Osteocyte (in vitro differentiated cells): Measurements from ENCODE around the gene RFX4. TPM values are rescaled to one million over a fixed set of nuclear protein-coding genes. Genes with fewer than 3 reads are reported as not detected.
A peak's percentile ranks its signal among the peaks of the same experiment; 100 is the strongest.

Experiments used
- DNase-seq: peaks from one replicate; pipeline ENCODE4 v3.0.0; 2021; ENCODE audit warnings: mixed read lengths; ENCODE audit not compliant: unreplicated experiment; ENCODE audit errors: extremely low spot score
- H3K27ac Mint-ChIP-seq: one replicate; pipeline ENCODE4 v1.8.0; 2021; ENCODE audit warnings: mild to moderate bottlenecking, mixed read lengths; ENCODE audit not compliant: unreplicated experiment
- H3K27me3 Mint-ChIP-seq: one replicate; pipeline ENCODE4 v1.8.0; 2021; ENCODE audit warnings: mixed read lengths; ENCODE audit not compliant: unreplicated experiment
- H3K36me3 Mint-ChIP-seq: one replicate; pipeline ENCODE4 v1.8.0; 2021; ENCODE audit warnings: mixed read lengths; ENCODE audit not compliant: unreplicated experiment
- H3K4me1 Mint-ChIP-seq: one replicate; pipeline ENCODE4 v1.8.0; 2021; ENCODE audit warnings: mixed read lengths; ENCODE audit not compliant: unreplicated experiment
- H3K4me3 Mint-ChIP-seq: one replicate; pipeline ENCODE4 v1.8.0; 2021; ENCODE audit warnings: mild to moderate bottlenecking, moderate library complexity, mixed read lengths; ENCODE audit not compliant: unreplicated experiment
- H3K9me3 Mint-ChIP-seq: one replicate; pipeline ENCODE4 v1.8.0; 2021; ENCODE audit warnings: mixed read lengths; ENCODE audit not compliant: unreplicated experiment
- total RNA-seq: library from RNA; stranded (reverse); gene quantifications from 2 replicates; pipeline ENCODE4 v1.2.1, GENCODE V29; 2021
- TF ChIP-seq, protein P1 (sequence below): fragments of 200-600 bp; sonication (generic); IDR thresholded peaks from 2 replicates; pipeline ENCODE4 v1.5.0; 2021; ENCODE audit warnings: antibody characterized with exemption, mild to moderate bottlenecking, moderate library complexity

RFX4 gene
- total RNA-seq, 1 donor from 2014 or later, result not detected

- TF ChIP-seq, protein P1, sequence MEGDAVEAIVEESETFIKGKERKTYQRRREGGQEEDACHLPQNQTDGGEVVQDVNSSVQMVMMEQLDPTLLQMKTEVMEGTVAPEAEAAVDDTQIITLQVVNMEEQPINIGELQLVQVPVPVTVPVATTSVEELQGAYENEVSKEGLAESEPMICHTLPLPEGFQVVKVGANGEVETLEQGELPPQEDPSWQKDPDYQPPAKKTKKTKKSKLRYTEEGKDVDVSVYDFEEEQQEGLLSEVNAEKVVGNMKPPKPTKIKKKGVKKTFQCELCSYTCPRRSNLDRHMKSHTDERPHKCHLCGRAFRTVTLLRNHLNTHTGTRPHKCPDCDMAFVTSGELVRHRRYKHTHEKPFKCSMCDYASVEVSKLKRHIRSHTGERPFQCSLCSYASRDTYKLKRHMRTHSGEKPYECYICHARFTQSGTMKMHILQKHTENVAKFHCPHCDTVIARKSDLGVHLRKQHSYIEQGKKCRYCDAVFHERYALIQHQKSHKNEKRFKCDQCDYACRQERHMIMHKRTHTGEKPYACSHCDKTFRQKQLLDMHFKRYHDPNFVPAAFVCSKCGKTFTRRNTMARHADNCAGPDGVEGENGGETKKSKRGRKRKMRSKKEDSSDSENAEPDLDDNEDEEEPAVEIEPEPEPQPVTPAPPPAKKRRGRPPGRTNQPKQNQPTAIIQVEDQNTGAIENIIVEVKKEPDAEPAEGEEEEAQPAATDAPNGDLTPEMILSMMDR, result no peak
- Mint-ChIP-seq H3K9me3 (no peaks in the 10 kb centered on the region), H3K27ac (no peak overlapping the region), H3K4me1 (peaks cover 2% of the 10 kb centered on the region), H3K36me3 (no peaks in the 10 kb centered on the region), H3K4me3 (no peak overlapping the region), H3K27me3 (peaks cover 50% of the 10 kb centered on the region)
- peak; percentile 7 for DNase-seq
Observed at GRCh38 chr12:106670131-106670530, 87.3 kb downstream of the RFX4 start.

DNA sequence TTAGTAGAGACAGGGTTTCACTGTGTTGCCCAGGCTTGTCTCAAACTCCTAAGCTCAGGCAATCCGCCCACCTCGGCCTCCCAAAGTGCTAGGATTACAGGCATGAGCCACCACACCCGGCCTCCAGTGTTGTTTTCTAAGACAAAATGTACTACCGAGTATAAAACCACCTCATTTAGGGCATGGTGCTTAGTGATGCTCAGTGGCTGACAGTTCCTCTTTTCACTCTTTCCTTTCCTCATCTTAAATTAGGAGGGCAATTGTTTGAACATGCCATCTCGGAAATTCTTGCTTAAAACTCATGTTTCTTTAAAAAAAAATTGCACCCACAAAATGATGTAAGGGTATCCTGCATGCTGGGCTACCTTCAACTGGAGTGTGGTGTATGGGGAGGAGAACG, 89.0 kb downstream of the RFX4 start:
- Mint-ChIP-seq H3K4me3 (no peak overlapping the region), H3K4me1 (peaks cover 2% of the 10 kb centered on the region), H3K36me3 (no peaks in the 10 kb centered on the region), H3K27ac (no peak overlapping the region), H3K9me3 (no peaks in the 10 kb centered on the region), H3K27me3 (peaks cover 46% of the 10 kb centered on the region)
- TF ChIP-seq, protein P1, result no peak
- peak; percentile 42 for DNase-seq

DNA sequence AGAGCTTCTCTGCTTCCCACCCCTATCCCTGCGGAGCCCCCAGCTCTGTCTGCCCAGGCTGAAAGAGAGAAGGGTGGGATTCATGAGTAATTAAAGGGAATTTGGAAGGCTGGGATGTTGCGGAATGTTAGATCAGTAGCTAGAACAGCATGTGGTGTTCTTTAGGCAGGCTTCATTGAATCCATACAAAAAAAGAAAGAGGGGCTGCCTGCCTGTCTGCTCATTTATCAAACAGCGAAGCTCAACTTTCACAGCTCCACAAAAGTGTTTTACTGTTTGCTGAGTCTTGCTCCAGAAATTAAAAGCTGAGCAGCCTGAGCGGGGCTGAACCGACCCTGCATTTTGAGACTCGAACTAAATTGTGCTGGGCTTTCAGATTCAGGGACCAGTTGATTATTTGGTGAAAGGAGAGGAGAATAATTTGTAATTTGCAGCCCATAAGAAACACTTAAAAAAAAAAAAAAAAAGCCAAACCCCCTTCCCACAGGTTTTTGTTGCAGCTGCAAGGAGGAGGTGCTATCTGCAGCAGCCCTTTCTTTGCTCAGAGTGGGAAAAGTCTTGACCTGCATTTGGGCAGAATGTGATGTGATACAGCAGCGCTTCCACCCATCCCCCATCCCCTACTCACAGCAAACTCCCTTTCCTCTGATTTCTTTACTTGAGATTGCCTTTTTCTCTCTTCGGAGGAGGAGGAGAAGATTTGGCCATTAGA, 89.7 kb downstream of the RFX4 start:
- peaks cover 2% of the 10 kb centered on the region for H3K4me1 Mint-ChIP-seq
- DNase-seq, result peak; percentile 11

DNA sequence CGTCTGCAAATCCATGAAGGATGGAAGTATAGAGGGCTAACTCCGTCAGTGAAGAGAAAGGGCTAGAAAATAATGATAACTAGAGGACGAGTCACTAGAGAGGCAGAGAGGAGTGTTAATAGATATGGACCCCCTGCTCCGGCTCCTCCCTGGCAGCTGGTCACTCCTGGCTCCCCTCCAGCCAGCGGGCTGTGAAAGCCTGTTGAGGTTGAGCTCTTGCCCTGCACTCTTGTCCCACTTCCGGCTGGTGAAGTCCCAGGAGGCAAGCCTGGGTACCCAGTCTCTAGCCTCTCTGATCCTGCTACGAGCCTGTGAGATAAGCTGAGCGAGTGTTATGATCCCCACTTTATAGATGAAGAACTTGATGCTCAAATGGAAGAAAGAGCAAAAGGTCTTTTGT, 90.3 kb downstream of the RFX4 start:
- peaks cover 2% of the 10 kb centered on the region for H3K4me1 Mint-ChIP-seq
- DNase-seq, result peak; percentile 62
- H3K4me3 Mint-ChIP-seq, result no peak overlapping the region
- H3K36me3 Mint-ChIP-seq, result no peaks in the 10 kb centered on the region
- H3K27ac Mint-ChIP-seq, result no peak overlapping the region
- peaks cover 53% of the 10 kb centered on the region for H3K27me3 Mint-ChIP-seq
- H3K9me3 Mint-ChIP-seq, result no peaks in the 10 kb centered on the region
- TF ChIP-seq, protein P1, result no peak

More for the DNA sequence above, 89.7 kb downstream of the RFX4 start:
- Mint-ChIP-seq H3K36me3 (no peaks in the 10 kb centered on the region), H3K9me3 (no peaks in the 10 kb centered on the region), H3K27me3 (peaks cover 53% of the 10 kb centered on the region), H3K4me3 (no peak overlapping the region), H3K27ac (no peak overlapping the region)
- TF ChIP-seq, protein P1, result no peak

GRCh38 chr12:106675651-106676435, 93.0 kb downstream of the RFX4 start:
- H3K36me3 Mint-ChIP-seq, result no peaks in the 10 kb centered on the region

More at GRCh38 chr12:106675651-106676435, 93.0 kb downstream of the RFX4 start:
- Mint-ChIP-seq H3K4me1 (peaks cover 2% of the 10 kb centered on the region), H3K9me3 (no peaks in the 10 kb centered on the region), H3K27ac (no peak overlapping the region), H3K4me3 (no peak overlapping the region), H3K27me3 (peaks cover 50% of the 10 kb centered on the region)
- DNase-seq, result peak; percentile 64
- TF ChIP-seq, protein P1, result no peak
